ENCODE results near the gene TFAP2A.

Gene TFAP2A

GRCh38 chr6:10395171-10395703 is 19.6 kb downstream of the TFAP2A start:
- H3K4me2 ChIP-seq (ENCODE audit: low read depth, low read length, poor library complexity, severe bottlenecking), result no peak overlapping the region
- no peak overlapping the region for H2AFZ ChIP-seq (ENCODE audit: low read length)
- H3K79me2 ChIP-seq (ENCODE audit: insufficient read depth, low read length), result no peaks in the 10 kb centered on the region
- H3K9me3 ChIP-seq (ENCODE audit: insufficient read depth, low read depth, low read length), result no peaks in the 10 kb centered on the region
- TF ChIP-seq, protein P1, sequence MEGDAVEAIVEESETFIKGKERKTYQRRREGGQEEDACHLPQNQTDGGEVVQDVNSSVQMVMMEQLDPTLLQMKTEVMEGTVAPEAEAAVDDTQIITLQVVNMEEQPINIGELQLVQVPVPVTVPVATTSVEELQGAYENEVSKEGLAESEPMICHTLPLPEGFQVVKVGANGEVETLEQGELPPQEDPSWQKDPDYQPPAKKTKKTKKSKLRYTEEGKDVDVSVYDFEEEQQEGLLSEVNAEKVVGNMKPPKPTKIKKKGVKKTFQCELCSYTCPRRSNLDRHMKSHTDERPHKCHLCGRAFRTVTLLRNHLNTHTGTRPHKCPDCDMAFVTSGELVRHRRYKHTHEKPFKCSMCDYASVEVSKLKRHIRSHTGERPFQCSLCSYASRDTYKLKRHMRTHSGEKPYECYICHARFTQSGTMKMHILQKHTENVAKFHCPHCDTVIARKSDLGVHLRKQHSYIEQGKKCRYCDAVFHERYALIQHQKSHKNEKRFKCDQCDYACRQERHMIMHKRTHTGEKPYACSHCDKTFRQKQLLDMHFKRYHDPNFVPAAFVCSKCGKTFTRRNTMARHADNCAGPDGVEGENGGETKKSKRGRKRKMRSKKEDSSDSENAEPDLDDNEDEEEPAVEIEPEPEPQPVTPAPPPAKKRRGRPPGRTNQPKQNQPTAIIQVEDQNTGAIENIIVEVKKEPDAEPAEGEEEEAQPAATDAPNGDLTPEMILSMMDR (conservative IDR thresholded peaks at IDR 0.05; ENCODE audit: low read length), result no peak
- TF ChIP-seq EZH2phosphoT487 (IDR thresholded peaks at IDR 0.05; ENCODE audit: borderline replicate concordance), result no peak
- H3K27me3 ChIP-seq (ENCODE audit: insufficient read depth, low read length, poor library complexity, severe bottlenecking), result no peaks in the 10 kb centered on the region
- H3K9me2 ChIP-seq (replicated peaks; ENCODE audit: low read depth, low read length), result no peaks in the 10 kb centered on the region
- H3K9ac ChIP-seq (ENCODE audit: low read depth, low read length, poor library complexity, severe bottlenecking), result no peak overlapping the region
- H3K36me3 ChIP-seq (ENCODE audit: insufficient read depth, low read length), result no peaks in the 10 kb centered on the region
- H3F3A ChIP-seq (ENCODE audit: low read depth), result no peaks in the 10 kb centered on the region
- no peak overlapping the region for H3K4me3 ChIP-seq (ENCODE audit: low read length, poor library complexity, severe bottlenecking)
- no peaks in the 10 kb centered on the region for H4K20me1 ChIP-seq (ENCODE audit: insufficient read depth, low read length, poor library complexity, severe bottlenecking)
- H3K4me1 ChIP-seq (ENCODE audit: insufficient read depth, low read length, poor library complexity, severe bottlenecking), result peaks cover 5% of the 10 kb centered on the region

DNA sequence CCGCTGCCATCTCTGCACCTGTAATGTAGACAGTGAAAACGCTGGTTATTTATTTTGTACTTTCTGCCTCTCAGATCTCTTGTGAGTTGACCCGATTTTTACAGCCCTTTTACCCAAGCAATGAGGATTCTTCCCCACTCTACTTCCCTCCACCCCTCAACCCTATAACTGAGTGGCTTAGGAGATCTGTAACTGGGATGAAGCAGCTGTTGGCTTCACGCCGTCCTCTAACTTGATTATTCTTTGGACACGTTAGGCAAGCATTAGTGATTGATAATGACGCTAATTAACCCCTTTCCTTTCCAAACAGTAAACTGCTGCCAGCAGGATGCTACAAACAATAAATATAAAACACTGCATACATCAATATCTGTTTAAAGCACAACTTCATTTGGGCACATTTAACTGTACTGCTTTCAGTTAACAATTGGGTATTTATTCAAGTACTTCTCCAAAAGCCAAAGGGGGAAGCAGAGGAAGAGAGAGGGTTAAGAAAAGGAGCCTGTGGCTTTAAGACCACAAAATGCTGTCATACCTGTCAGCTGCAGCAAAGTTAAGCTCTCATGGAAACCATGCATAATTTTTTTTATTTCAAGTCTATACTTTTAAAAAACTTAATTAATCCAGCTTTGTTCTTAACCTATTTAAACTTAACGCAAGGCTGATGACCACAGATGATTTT is 21.2 kb downstream of the TFAP2A start:
- no peaks in the 10 kb centered on the region for H3K79me2 ChIP-seq (ENCODE audit: insufficient read depth, low read length)
- H3K36me3 ChIP-seq (ENCODE audit: insufficient read depth, low read length), result no peaks in the 10 kb centered on the region
- no peak overlapping the region for H3K9ac ChIP-seq (ENCODE audit: low read depth, low read length, poor library complexity, severe bottlenecking)
- H3K4me3 ChIP-seq (ENCODE audit: low read length, poor library complexity, severe bottlenecking), result no peak overlapping the region
- H3K9me3 ChIP-seq (ENCODE audit: insufficient read depth, low read depth, low read length), result no peaks in the 10 kb centered on the region
- no peaks in the 10 kb centered on the region for H3K27me3 ChIP-seq (ENCODE audit: insufficient read depth, low read length, poor library complexity, severe bottlenecking)
- TF ChIP-seq, protein P1 (conservative IDR thresholded peaks at IDR 0.05; ENCODE audit: low read length), result no peak
- no peak for TF ChIP-seq EZH2phosphoT487 (IDR thresholded peaks at IDR 0.05; ENCODE audit: borderline replicate concordance)
- H3K4me1 ChIP-seq (ENCODE audit: insufficient read depth, low read length, poor library complexity, severe bottlenecking), result no peaks in the 10 kb centered on the region
- no peaks in the 10 kb centered on the region for H3K9me2 ChIP-seq (replicated peaks; ENCODE audit: low read depth, low read length)
- no peak overlapping the region for H2AFZ ChIP-seq (ENCODE audit: low read length)
- no peak overlapping the region for H3K4me2 ChIP-seq (ENCODE audit: low read depth, low read length, poor library complexity, severe bottlenecking)
- no peaks in the 10 kb centered on the region for H4K20me1 ChIP-seq (ENCODE audit: insufficient read depth, low read length, poor library complexity, severe bottlenecking)
- no peaks in the 10 kb centered on the region for H3F3A ChIP-seq (ENCODE audit: low read depth)

DNA sequence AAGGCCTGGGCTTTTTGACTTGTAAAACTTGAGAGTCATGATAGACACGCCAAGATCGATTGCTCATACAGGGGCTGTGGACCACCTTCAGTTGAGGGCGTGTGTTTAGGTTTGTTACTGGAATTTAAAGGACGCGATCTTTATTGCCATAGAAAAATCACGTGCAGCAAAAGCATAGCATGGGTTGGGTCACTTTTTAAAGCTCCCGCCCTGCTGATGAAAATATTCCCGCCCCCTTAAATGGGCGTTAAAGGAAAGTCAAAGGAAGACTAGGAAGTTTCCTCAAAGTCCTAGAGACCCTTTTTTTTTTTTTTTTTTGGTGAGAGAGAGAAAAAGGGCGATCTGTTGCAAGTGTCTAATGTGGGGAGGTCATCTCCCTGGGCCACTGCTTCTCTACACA is 23.1 kb downstream of the TFAP2A start:
- no peak overlapping the region for H2AFZ ChIP-seq (ENCODE audit: low read length)
- no peak overlapping the region for H3K4me2 ChIP-seq (ENCODE audit: low read depth, low read length, poor library complexity, severe bottlenecking)
- no peaks in the 10 kb centered on the region for H3F3A ChIP-seq (ENCODE audit: low read depth)
- no peaks in the 10 kb centered on the region for H3K79me2 ChIP-seq (ENCODE audit: insufficient read depth, low read length)
- no peaks in the 10 kb centered on the region for H3K4me1 ChIP-seq (ENCODE audit: insufficient read depth, low read length, poor library complexity, severe bottlenecking)
- no peaks in the 10 kb centered on the region for H3K9me2 ChIP-seq (replicated peaks; ENCODE audit: low read depth, low read length)
- H3K9me3 ChIP-seq (ENCODE audit: insufficient read depth, low read depth, low read length), result no peaks in the 10 kb centered on the region
- H3K9ac ChIP-seq (ENCODE audit: low read depth, low read length, poor library complexity, severe bottlenecking), result no peak overlapping the region
- no peaks in the 10 kb centered on the region for H3K36me3 ChIP-seq (ENCODE audit: insufficient read depth, low read length)
- no peaks in the 10 kb centered on the region for H4K20me1 ChIP-seq (ENCODE audit: insufficient read depth, low read length, poor library complexity, severe bottlenecking)
- TF ChIP-seq EZH2phosphoT487 (IDR thresholded peaks at IDR 0.05; ENCODE audit: borderline replicate concordance), result no peak
- TF ChIP-seq, protein P1 (conservative IDR thresholded peaks at IDR 0.05; ENCODE audit: low read length), result no peak
- no peak overlapping the region for H3K4me3 ChIP-seq (ENCODE audit: low read length, poor library complexity, severe bottlenecking)
- H3K27me3 ChIP-seq (ENCODE audit: insufficient read depth, low read length, poor library complexity, severe bottlenecking), result no peaks in the 10 kb centered on the region

All from Loucy (cell line).